HG02981 (cell line): ENCODE measurements around the gene MAN1C1.
"Not testable (repeated sequence)": the region's sequence is repeated elsewhere in the genome, so short reads cannot be mapped to it uniquely, and the experiment has no call there.

Experiments
- ATAC-seq: cut with Tn5 transposase; IDR thresholded peaks from one replicate; pipeline ENCODE4 v1.9.1; 2021; ENCODE audit warnings: mild to moderate bottlenecking, moderate library complexity; ENCODE audit not compliant: unreplicated experiment

Gene MAN1C1

GRCh38 chr1:25581764-25582163 is 34.8 kb upstream of the MAN1C1 start:
- ATAC-seq, result no peak

DNA sequence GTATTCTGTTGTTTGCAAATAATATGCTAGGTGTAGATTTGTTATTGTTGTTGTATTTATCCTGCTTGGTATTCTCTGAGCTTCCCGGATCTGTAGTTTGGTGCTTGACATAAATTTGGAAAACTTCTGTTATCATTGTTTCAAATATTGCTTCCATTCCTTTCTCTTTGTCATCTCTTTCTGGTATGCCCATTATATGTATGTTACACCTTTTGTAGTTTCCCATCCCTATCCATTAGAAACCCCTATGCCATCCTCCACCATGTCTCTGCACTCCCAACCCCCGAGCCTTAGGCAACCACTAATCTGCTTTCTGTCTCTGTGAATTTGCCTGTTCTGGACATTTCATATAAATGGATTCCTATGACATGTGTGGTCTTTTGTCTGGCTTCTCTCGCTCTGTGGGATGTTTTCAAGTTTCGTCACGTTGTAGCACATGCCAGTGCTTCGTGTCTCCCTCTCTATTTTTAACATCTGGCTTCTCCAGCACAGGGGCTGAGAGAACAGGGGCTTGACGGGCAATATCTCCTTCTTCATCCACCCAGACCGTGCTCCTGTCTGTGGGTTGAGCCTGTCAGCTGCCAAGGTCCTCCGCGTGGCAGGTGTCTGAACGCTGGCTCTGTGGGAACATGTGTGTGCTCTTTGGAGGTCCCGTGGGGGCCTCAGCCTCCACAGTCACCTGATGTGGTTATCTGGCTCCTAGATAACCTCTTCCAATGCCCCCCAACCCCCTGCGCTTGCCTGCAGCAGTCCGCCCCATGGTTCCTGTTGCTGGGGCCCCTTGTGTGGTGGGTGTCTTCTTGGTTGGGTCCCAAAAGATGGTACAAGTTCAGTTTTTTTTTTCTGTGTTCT is 32.8 kb upstream of the MAN1C1 start:
- no peak for ATAC-seq

- no peak for ATAC-seq
Measured at GRCh38 chr1:25586181-25586588, 30.4 kb upstream of the MAN1C1 start.

DNA sequence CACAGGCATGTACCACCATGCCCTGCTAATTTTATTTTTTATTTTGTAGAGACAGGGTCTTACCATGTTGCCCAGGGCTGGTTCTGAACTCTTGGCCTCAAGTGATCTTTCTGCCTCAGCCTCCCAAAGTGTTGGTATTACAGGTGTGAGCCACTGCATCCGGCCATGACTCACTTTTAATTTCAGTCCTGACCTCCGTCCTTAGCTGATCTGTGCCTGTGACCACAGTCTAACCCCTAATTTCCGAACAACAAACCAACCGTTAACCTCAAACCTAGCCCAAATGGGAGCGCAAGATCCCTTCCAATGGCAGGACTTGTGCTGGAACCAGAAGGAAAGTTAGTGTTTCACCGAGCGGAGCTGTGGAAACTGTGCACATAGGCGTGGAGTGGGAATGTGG is 29.3 kb upstream of the MAN1C1 start:
- no peak for ATAC-seq

- not testable (repeated sequence) for ATAC-seq
Measured at GRCh38 chr1:25588224-25588623, 28.4 kb upstream of the MAN1C1 start.

DNA sequence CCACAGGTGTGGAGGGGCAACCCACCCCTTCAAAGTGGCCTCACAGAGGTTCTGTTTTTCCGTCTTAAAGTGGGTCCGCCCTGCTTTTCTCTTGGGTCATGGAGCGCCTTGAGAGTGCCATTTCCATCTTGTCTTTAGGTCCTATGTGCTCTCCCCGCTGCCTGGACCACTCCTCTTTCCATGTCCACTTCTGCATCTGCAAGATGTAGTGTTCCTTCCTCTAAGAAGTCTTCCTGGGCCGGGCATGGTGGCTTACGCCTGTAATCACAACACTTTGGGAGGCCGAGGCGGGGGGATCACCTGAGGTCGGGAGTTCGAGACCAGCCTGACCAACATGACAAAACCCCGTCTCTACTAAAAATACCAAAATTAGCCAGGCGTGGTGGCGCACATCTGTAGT is 27.8 kb upstream of the MAN1C1 start:
- not testable (repeated sequence) for ATAC-seq

GRCh38 chr1:25590096-25590824 is 26.3 kb upstream of the MAN1C1 start:
- ATAC-seq, result no peak

DNA sequence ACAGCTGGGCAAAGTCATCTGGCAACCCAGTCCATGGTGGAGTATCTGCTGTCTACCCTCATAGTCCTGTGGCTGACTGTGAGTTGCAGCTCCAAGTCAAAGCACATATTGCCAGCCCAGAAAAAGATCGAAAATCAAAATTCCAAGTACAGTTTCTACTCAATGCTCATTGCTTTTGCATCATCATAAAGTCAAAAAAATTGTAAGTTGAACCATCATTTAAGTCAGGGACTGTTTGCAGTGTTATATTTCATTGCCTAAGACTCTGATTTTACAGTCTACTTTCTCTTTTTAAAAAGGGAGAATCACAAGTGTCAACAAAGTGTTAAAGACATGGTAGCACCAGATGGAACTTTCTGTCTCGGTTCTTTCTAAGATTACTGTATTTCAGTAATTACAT is 22.7 kb upstream of the MAN1C1 start:
- ATAC-seq, result no peak

DNA sequence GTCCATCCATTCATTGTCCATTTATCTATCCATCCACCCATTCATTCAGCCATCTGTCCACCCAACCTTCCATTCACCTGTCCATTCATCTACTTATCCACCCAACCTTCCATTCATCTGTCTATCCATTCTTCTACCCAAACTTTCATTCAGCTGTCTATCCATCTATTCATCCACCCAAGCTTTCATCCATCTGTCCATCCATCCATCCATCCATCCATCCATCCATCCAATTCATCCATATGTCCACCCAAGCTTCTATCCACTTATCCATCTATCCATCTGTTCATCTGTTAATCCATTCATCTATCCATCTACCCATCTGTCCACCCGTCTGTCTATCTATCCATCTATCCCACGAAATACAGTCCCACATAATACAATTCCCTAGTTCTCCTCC is 21.6 kb upstream of the MAN1C1 start:
- ATAC-seq, result no peak

GRCh38 chr1:25596641-25597040 is 19.9 kb upstream of the MAN1C1 start:
- ATAC-seq, result not testable (repeated sequence)

DNA sequence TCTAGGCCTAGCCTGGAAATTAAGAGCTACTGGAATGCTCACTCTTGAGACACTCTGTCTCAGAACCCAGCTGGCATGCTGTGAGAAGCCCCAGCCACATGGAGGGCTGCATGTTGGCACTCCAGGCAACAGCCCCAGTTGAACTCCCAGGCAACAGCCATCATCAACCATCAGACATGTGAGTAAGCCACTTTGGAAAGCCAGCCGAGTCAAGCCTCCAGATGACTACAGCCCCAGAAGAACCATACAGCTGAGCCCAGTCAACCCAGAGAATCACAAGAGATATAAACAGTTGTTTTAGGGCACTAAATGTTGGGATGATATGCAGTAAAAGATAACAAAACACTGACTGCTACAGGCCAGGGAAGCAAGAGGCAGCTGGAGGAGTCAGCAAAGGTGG is 17.7 kb upstream of the MAN1C1 start:
- ATAC-seq, result no peak

DNA sequence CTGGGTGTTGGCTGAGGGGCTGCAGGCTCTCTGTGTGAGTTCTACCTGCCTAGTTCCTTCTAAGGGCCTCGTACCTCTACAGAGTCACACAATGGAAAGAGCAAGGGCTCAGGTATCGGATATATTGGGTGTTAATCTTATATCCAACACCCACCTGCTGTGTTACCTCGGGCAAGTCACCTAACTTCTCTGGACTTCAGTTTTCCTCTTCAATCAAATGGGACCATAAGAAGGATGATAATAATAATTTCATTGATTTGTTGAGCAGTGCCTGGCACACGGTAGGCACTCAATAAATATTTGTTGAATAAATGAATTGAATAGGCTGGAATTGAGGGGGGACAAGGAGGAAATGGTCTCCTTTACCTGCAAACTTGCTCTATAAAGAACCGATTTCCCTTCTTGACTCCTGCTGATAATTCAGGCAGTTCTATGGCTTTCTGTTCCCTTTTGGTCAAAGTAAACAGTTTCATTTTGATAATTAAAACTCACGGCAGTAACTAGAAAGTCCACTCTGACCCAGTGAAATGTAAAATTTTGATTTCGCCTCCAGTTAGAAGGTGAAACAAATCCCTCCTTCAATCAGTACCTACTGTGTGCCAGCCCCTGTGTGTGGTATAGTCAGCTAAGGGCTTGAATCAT is 16.5 kb upstream of the MAN1C1 start:
- no peak for ATAC-seq

GRCh38 chr1:25600971-25601699 is 15.5 kb upstream of the MAN1C1 start:
- not testable (repeated sequence) for ATAC-seq

DNA sequence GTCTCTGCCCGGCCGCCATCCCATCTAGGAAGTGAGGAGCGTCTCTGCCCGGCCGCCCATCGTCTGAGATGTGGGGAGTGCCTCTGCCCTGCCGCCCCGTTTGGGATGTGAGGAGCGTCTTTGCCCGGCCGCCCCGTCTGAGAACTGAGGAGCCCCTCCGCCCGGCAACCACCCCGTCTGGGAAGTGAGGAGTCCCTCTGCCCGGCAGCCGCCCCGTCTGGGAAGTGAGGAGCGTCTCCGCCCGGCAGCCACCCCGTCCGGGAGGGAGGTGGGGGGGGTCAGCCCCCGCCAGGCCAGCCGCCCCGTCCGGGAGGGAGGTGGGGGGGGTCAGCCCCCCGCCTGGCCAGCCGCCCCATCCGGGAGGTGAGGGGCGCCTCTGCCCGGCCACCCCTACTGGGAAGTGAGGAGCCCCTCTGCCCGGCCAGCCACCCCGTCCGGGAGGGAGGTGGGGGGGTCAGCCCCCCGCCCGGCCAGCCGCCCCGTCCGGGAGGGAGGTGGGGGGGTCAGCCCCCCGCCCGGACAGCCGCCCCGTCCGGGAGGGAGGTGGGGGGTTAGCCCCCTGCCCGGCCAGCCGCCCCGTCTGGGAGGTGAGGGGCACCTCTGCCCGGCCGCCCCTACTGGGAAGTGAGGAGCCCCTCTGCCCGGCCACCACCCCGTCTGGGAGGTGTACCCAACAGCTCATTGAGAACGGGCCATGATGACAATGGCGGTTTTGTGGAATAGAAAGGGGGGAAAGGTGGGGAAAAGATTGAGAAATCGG is 12.6 kb upstream of the MAN1C1 start:
- not testable (repeated sequence) for ATAC-seq

- ATAC-seq, result no peak
Measured at GRCh38 chr1:25607123-25607522, 9.5 kb upstream of the MAN1C1 start.

GRCh38 chr1:25608488-25609178 is 8.0 kb upstream of the MAN1C1 start:
- ATAC-seq, result peak; percentile 67

GRCh38 chr1:25609921-25610320 is 6.7 kb upstream of the MAN1C1 start:
- no peak for ATAC-seq

GRCh38 chr1:25610822-25611630 is 5.6 kb upstream of the MAN1C1 start:
- ATAC-seq, result no peak

- ATAC-seq, result no peak
Measured at GRCh38 chr1:25611843-25612242, 4.7 kb upstream of the MAN1C1 start.
